Measurements from ENCODE around the gene CER1.

CER1 gene

DNA sequence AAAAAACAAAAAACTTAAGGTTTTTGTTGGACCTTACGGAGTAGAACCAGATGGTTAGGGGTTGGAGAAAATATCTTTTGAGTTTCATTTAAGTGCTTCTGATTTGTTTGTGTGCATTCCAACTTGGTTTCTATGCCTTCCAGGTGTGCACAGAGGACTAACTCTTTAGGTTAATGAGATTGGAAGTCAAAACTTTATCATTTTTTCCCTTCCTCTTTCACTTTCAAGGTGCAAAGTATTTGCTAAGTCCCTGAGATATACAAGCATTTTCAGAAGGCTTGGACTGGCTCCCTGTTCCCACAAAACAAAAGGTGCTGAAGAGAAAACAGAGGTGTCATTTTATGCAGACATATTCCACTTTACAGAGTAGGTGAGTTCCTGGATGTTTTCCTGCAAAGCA lies 30.3 kb upstream of the CER1 start:
- TF ChIP-seq PPARA (CRISPR knock-in tag; IDR thresholded peaks at IDR 0.05; ENCODE audit: borderline replicate concordance) (no peak), ARNTL (CRISPR knock-in tag; IDR thresholded peaks at IDR 0.05; ENCODE audit: borderline replicate concordance, low read depth) (no peak), ZFP3 (CRISPR knock-in tag; IDR thresholded peaks at IDR 0.05) (no peak), RARB (CRISPR knock-in tag; IDR thresholded peaks at IDR 0.05) (no peak), ZFP30 (CRISPR knock-in tag; IDR thresholded peaks at IDR 0.05) (no peak), ZNF70 (CRISPR knock-in tag; IDR thresholded peaks at IDR 0.05) (no peak), BACH2 (CRISPR knock-in tag; IDR thresholded peaks at IDR 0.05; ENCODE audit: borderline replicate concordance) (no peak), ESRRG (CRISPR knock-in tag; IDR thresholded peaks at IDR 0.05) (no peak), ZNF565 (CRISPR knock-in tag; conservative IDR thresholded peaks at IDR 0.05; ENCODE audit: low read depth) (no peak), CSDC2 (CRISPR knock-in tag; IDR thresholded peaks at IDR 0.05) (no peak)
- TF ChIP-seq, protein P1, sequence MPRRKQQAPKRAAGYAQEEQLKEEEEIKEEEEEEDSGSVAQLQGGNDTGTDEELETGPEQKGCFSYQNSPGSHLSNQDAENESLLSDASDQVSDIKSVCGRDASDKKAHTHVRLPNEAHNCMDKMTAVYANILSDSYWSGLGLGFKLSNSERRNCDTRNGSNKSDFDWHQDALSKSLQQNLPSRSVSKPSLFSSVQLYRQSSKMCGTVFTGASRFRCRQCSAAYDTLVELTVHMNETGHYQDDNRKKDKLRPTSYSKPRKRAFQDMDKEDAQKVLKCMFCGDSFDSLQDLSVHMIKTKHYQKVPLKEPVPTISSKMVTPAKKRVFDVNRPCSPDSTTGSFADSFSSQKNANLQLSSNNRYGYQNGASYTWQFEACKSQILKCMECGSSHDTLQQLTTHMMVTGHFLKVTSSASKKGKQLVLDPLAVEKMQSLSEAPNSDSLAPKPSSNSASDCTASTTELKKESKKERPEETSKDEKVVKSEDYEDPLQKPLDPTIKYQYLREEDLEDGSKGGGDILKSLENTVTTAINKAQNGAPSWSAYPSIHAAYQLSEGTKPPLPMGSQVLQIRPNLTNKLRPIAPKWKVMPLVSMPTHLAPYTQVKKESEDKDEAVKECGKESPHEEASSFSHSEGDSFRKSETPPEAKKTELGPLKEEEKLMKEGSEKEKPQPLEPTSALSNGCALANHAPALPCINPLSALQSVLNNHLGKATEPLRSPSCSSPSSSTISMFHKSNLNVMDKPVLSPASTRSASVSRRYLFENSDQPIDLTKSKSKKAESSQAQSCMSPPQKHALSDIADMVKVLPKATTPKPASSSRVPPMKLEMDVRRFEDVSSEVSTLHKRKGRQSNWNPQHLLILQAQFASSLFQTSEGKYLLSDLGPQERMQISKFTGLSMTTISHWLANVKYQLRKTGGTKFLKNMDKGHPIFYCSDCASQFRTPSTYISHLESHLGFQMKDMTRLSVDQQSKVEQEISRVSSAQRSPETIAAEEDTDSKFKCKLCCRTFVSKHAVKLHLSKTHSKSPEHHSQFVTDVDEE (CRISPR knock-in tag; IDR thresholded peaks at IDR 0.05), result no peak
- TF ChIP-seq, protein P2, sequence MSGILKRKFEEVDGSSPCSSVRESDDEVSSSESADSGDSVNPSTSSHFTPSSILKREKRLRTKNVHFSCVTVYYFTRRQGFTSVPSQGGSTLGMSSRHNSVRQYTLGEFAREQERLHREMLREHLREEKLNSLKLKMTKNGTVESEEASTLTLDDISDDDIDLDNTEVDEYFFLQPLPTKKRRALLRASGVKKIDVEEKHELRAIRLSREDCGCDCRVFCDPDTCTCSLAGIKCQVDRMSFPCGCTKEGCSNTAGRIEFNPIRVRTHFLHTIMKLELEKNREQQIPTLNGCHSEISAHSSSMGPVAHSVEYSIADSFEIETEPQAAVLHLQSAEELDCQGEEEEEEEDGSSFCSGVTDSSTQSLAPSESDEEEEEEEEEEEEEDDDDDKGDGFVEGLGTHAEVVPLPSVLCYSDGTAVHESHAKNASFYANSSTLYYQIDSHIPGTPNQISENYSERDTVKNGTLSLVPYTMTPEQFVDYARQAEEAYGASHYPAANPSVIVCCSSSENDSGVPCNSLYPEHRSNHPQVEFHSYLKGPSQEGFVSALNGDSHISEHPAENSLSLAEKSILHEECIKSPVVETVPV (CRISPR knock-in tag; IDR thresholded peaks at IDR 0.05), result no peak
- TF ChIP-seq, protein P3, sequence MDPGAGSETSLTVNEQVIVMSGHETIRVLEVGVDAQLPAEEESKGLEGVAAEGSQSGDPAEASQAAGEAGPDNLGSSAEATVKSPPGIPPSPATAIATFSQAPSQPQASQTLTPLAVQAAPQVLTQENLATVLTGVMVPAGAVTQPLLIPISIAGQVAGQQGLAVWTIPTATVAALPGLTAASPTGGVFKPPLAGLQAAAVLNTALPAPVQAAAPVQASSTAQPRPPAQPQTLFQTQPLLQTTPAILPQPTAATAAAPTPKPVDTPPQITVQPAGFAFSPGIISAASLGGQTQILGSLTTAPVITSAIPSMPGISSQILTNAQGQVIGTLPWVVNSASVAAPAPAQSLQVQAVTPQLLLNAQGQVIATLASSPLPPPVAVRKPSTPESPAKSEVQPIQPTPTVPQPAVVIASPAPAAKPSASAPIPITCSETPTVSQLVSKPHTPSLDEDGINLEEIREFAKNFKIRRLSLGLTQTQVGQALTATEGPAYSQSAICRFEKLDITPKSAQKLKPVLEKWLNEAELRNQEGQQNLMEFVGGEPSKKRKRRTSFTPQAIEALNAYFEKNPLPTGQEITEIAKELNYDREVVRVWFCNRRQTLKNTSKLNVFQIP (CRISPR knock-in tag; IDR thresholded peaks at IDR 0.05; ENCODE audit: borderline replicate concordance, low read depth), result no peak
- ATAC-seq, result no peak

GRCh38 chr9:14752271-14752670 lies 29.7 kb upstream of the CER1 start:
- ATAC-seq, result no peak
- TF ChIP-seq BACH2 (CRISPR knock-in tag; IDR thresholded peaks at IDR 0.05; ENCODE audit: borderline replicate concordance) (no peak), PPARA (CRISPR knock-in tag; IDR thresholded peaks at IDR 0.05; ENCODE audit: borderline replicate concordance) (no peak), ZC3H10 (CRISPR knock-in tag; IDR thresholded peaks at IDR 0.05) (no peak), ARNTL (CRISPR knock-in tag; IDR thresholded peaks at IDR 0.05; ENCODE audit: borderline replicate concordance, low read depth) (no peak), OSR1 (CRISPR knock-in tag; IDR thresholded peaks at IDR 0.05) (no peak), ZFP3 (CRISPR knock-in tag; IDR thresholded peaks at IDR 0.05) (no peak), RARB (CRISPR knock-in tag; IDR thresholded peaks at IDR 0.05) (no peak), TCF4 (CRISPR knock-in tag; IDR thresholded peaks at IDR 0.05; ENCODE audit: borderline replicate concordance) (no peak), ISL1 (CRISPR knock-in tag; IDR thresholded peaks at IDR 0.05) (no peak), ZNF8 (CRISPR knock-in tag; IDR thresholded peaks at IDR 0.05) (no peak), ZFP30 (CRISPR knock-in tag; IDR thresholded peaks at IDR 0.05) (no peak), CSDC2 (CRISPR knock-in tag; IDR thresholded peaks at IDR 0.05) (no peak), SNAI2 (CRISPR knock-in tag; IDR thresholded peaks at IDR 0.05) (no peak), GLIS3 (CRISPR knock-in tag; IDR thresholded peaks at IDR 0.05) (no peak), PATZ1 (CRISPR knock-in tag; IDR thresholded peaks at IDR 0.05; ENCODE audit: borderline replicate concordance) (no peak)
- TF ChIP-seq, protein P2 (CRISPR knock-in tag; IDR thresholded peaks at IDR 0.05), result no peak
- TF ChIP-seq, protein P4, sequence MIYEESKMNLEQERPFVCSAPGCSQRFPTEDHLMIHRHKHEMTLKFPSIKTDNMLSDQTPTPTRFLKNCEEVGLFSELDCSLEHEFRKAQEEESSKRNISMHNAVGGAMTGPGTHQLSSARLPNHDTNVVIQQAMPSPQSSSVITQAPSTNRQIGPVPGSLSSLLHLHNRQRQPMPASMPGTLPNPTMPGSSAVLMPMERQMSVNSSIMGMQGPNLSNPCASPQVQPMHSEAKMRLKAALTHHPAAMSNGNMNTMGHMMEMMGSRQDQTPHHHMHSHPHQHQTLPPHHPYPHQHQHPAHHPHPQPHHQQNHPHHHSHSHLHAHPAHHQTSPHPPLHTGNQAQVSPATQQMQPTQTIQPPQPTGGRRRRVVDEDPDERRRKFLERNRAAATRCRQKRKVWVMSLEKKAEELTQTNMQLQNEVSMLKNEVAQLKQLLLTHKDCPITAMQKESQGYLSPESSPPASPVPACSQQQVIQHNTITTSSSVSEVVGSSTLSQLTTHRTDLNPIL (CRISPR knock-in tag; IDR thresholded peaks at IDR 0.05; ENCODE audit: low read depth), result no peak
- TF ChIP-seq, protein P3 (CRISPR knock-in tag; IDR thresholded peaks at IDR 0.05; ENCODE audit: borderline replicate concordance, low read depth), result no peak
